HG03432 (cell line): ENCODE results near the gene RNU1-4.
A peak's percentile ranks its signal among the peaks of the same experiment; 100 is the strongest.
"Not testable (repeated sequence)": the region's sequence is repeated elsewhere in the genome, so short reads cannot be mapped to it uniquely, and the experiment has no call there.

ENCODE experiments used
- ATAC-seq: cut with Tn5 transposase; IDR thresholded peaks from one replicate; pipeline ENCODE4 v1.9.1; 2021; ENCODE audit warnings: mild to moderate bottlenecking, moderate library complexity; ENCODE audit not compliant: unreplicated experiment

Gene RNU1-4

DNA sequence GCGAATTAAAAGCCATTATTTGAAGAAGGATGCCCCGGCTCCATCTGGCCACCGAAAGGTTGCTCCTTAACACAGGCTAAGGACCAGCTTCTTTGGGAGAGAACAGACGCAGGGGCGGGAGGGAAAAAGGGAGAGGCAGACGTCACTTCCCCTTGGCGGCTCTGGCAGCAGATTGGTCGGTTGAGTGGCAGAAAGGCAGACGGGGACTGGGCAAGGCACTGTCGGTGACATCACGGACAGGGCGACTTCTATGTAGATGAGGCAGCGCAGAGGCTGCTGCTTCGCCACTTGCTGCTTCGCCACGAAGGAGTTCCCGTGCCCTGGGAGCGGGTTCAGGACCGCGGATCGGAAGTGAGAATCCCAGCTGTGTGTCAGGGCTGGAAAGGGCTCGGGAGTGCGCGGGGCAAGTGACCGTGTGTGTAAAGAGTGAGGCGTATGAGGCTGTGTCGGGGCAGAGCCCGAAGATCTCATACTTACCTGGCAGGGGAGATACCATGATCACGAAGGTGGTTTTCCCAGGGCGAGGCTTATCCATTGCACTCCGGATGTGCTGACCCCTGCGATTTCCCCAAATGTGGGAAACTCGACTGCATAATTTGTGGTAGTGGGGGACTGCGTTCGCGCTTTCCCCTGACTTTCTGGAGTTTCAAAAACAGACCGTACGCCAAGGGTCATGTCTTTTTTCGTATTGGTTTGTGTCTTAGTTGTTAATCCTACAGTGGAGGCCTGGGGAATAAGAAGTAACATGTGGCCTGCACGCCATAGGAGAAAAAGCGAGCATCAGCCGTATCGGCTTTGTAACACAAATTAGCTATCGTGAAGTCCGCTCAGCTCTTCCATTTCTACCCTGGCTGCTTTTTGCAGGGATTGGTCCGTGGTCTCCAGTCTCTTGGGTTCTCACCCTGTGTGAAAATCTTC is at the start of gene RNU1-4:
RNU1-4 (plus strand) TSS at position 470 of the 918 bp plus-strand sequence.
- peak; percentile 100 for ATAC-seq

DNA sequence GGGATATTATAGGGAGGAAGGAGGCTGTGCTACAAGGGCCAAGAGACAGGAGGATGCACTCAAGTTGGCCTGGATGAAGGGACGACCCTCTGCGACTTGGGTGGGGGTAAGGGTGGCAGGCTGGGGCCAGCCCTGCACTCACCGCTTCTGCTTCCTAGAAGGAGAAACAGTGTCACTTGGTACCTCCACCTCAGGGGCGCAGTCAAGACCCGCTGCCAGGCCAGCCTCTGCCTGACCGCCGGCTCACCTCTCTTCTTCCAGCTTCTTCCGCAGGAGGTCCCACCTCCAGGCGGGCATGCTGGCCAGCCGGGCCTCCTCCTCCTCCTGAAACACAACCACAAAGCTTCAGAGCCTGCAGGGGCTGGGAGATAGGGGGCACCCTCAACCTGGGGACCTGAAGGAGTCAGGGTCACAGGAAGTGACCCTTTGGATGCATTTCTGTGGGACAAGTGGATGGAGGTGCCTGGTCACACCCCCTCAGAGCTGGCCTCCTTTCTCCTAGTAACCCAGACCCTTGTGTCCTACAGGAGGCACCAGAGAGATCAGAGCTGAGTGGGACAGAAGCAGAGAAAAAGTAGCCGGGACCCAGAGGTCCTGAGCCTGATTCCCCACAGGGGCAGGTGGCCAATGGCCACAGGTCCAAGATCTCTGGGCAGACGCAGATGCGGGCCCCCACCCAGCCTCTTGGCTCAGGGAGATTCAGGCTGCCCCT is 49.2 kb upstream of the RNU1-4 start:
- not testable (repeated sequence) for ATAC-seq

DNA sequence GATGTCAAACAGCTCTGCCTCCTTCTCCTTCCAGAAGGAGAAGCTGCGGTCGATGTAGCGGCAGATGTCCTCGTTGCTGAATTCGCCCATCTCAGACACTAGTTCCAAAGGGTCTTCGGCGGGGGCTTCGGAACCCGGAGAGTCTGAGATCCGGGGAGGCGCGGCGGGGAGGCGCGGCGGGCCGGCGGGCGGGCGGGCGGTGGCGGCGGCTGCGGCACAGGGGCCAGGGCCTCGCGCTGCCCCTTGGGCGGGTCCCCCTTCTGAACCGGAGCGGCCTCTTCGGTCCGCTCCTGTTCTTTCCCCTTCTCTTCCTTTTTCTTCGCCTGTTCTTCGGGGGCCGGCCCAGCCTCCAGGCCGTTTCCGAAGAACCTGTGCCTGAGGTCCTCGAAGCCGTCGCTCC is 48.0 kb upstream of the RNU1-4 start:
- not testable (repeated sequence) for ATAC-seq

DNA sequence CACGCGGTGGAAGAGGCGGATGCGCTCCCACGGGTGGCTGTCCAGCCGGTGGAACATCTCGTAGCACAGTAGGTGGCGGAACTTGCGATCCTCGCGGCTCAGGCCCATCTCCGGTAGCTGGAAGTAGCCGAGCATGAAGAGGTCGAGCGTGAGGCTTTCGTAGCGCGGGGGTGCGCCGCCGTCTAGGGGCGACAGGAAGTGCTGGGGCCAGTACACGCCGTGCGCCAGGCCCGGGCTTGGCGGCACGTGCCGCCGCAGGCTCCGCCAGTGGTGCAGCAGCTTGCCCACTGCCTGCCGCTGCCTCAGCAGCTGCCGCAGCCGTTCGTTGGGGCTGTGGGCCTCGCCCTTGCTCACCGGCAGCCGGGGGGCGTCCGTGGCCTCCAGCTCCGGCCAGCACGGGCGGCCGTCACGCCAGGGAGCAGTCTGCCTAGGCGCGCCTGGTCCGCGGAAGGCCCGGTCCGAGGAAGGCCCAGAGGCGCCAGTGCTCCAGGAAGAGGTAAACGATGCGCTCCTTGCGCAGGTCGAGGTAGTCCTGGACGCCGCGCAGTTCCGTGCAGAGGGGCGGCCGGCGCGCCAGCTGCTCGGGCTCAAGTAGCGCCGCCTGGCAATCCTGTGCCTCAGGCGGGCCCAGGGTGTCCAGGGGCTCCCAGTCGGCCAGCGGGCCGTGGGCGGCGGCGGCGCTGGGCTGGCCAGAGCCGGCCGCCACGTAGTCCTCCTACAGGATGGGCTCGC is 47.4 kb upstream of the RNU1-4 start:
- ATAC-seq = not testable (repeated sequence)

DNA sequence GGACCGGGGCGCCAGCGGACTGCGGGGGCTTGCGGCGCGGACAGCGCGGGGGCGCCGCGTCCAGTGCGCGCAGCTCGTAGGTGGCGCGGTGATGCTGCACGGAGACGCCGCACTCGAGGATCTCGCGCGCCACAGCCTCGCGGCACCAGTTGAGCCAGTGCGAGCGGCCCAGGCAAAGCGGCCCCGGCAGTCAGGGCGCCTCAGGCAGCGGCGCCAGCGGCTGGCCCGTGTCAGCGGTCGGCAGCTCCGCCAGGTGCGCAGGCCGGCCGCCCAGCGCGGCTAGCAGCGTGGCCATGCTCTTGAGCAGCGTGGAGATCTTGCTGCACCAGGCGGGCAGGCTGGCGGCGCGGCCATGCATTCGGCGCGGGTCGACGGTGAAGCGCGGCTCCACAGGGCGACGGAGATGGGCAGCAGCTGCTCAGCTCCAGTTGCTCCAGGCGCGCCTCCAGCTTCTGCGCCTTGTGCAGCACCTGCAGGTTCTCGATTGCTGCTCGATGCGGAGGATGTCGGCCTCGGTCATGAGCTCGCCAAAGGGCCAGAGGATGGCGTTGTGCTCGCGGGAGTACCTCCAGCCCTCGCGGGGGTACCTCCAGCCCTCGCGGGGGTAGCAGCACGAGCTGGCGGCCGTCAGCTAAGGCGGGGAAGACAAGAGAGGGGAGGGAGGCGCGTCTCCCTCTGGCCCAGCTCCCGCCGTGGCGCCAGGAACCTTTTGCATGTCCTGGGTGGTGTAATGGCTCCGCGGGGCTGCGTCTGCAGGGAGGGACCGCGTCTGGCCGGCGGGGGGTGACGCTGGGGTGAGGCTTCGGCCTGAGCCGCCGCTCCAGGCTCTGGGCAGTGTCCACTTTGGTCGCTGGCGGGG is 46.6 kb upstream of the RNU1-4 start:
- not testable (repeated sequence) for ATAC-seq

DNA sequence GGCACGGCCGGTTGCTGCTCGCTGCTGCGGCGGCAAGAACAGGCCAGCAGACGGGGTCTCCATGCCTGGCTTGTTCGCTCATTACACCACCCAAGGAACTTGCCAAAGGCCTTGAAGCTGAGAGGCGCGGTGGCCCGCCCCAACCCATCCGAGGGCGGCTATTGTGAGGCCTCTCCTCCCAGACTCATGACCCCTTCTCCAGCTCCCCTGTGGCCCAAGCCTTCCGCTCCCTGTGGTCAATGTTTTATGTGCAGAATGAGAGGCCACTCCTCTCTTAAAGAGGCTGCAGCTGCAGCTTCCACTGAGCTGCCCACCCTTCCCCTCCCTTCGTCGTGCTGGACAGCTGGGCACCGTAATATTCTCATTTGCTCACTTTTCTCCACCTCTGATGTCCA is 46.0 kb upstream of the RNU1-4 start:
- ATAC-seq = not testable (repeated sequence)

DNA sequence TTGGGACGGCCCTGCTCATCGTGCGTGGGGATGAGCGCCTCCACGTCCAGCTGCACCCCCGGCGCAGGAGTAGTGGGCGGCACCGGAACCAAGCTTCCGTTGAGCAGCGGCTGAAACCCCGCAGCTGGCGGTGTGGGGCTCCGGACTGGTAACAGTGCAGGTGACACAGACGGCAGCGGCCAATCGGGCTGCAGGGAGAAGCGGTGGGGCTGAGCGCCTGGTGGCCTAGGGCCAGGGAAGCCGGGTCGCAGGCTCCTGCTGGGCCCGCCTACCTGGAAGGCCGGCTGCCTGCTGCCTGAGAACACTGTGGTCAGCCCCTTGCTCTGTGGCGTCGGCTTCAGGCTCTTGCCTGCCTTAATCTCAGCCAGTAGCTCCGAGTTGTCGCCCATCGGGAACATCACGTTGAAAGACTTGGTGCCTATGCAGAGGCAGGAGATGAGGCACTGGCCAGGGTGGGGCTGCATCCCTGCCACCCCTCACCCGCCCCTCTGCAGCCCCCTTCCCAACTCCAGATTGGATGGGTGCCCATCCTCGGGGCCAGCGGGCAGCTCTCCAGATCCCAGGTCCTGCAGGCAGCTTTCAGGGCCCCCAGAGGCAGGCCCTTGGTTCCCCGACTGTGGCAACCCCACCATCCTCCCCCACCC is 43.7 kb upstream of the RNU1-4 start:
- not testable (repeated sequence) for ATAC-seq

DNA sequence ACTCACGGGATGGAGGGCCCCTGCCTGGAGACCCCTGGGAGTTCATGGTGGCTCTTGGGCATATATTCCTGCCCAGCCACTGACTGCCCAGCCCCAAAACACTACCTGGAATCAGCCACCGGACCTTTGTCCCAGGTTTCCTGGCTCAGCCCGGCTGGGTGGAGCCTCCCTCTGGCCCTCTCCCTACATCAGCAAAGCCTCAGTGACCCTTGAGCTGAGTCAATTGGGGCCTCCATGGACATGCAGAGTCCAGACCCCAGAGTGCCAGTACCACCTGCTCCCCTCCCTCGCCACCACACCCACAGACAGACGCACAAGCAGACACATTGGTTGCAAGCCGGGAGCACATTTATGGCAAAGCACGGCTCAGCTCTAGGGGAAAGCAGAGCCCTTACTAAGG is 43.2 kb upstream of the RNU1-4 start:
- not testable (repeated sequence) for ATAC-seq

DNA sequence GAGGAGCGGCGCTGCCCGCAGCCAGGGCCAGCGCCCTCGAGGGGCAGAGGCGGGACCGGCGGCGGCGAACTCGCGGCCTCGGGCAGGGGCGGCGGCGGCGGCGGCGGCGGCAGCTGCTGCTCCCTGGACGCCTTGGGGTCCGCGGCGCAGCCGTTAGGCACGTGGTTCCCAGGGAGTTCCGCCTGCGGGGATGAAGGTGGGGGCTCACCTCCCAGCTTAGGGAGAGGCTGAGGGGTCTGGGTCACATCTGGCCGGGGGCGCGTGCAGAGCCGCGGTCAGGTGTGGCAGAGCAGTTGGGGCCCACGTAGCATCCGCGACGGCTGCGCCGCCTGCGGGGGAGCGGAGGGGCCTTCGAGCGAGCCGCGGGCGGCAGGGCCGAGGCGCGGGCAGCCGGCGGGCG is 40.9 kb upstream of the RNU1-4 start:
- not testable (repeated sequence) for ATAC-seq

DNA sequence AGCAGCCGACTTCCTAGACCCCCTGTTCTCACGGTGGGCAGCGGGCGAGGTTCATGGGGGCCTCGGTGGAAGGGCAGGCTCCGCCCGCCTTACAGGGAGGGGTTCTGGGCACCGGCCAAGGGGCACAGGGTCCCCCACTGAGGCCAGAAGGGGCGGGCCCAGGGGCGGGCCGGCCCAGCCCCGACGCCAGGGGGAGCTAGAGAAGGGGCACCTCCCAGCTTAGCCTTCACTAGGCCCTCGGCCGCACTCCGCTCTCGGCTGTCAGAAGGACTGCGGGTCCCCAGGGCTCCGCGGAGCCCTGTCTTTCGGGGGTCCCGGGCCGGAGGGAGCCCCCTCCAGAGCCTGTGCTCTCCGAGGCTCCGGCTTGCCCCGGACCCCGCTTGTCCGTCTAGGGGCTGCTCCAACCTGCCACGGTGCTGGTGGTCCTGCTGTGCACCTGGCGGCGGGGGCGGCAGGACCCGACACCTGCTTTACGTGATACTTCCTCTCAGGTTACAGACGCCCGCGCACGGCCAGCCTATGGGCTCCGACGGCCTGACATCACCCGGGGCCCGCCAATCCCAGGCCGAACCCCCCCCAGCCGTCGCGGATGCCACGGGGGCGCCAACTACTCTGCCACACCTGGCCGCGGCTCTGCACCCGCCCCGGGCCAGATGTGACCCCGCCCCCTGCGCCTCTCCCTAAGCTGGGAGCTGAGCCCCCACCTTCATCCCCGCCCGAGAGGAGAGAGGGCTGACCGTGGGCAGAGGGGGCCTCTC is 40.0 kb upstream of the RNU1-4 start:
- not testable (repeated sequence) for ATAC-seq

DNA sequence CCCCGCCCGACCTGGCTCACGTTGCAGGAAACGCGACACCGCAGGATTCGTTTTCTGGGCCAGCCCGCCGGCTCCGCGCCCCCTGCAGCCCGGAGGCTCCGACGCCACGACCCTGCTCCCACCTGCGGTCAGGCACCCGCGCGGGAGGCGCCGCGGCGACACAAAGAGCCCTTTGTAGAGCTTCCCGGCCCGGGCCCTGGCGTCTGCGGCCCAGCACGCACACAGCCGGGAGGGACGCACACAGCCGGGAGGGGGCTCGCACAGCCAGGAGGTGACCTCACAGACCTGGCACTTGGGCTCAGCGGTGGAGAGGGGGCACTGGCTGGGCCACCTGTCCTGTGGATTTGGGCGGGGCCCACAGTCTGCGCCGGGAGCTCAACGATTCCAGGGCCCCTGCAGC is 39.1 kb upstream of the RNU1-4 start:
- ATAC-seq = not testable (repeated sequence)

DNA sequence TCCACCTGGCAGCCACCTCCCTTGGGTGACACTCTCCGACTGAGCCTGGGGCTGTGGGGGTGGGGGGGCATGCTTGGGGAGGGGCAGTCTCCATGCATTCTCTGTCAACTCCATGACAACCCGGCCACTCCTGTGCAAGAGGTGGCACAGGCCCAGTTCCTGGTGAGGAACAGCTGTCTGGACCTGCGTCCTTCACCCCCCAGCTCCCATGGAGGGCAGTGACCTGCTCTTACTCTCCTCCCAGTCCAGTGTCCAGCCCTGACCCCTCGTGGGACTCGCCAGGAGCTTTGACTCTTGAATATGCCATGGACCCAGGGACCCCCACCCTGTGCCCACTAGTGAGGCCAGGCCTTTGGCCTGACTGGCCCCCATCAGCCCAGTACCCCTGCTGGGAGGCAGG is 38.0 kb upstream of the RNU1-4 start:
- ATAC-seq = not testable (repeated sequence)

DNA sequence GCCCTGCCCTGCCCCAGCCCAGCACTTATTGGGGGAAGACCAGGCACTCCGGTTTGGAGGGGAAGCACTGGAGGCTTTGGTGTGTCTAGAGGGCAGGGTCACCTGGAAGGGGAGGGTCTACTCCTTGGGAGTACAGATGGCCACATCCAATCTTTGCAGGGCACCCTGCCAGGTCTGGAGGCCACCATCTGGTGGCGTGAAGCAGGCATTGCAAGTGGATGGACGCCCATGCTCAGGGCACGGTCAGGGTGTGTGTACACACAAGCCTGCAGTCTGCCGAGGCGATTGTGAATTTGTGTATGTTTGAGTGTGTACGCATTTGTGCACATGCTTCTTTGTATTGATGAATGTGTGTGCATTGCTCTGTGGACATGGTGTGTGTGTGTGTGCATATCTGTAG is 37.2 kb upstream of the RNU1-4 start:
- not testable (repeated sequence) for ATAC-seq

DNA sequence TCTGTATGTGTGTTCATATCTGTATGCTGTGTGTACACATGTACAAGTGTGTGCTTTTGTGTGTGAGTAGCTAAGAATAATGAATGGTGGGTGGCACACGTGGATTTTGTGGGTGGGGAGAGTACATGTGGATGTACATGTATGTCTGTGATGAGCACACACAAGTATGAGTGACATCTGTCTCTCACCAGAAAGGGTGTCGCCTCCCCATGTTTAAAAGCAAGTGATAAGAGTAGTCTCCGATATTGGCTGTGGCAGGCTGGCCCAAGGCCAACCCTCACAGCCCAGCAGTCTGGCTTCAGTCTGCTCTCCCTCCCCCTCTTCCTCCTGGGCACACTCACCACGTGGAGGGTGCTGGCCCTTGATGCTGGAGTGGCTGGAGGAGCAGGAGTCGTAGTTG is 36.7 kb upstream of the RNU1-4 start:
- ATAC-seq = not testable (repeated sequence)

DNA sequence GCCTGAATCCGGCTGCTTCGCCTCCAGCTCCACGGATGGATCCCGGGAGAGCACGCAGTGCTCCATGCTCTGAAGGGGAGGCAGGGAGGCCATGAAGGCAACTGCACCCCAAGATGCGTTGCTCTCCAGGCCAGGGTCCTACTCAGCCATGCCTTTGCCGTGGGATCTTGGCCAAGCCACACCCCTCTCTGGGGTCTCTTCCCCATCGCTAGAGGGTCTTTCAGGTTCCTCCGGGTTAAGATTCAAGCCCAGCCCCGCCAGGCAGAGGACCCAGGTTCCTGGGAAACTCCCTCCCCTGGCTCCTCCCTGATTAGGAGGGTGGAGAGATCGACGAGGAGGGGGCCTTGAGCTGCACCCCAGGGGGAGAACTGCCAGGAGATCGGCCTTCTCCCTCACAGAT is 36.2 kb upstream of the RNU1-4 start:
- ATAC-seq = not testable (repeated sequence)

DNA sequence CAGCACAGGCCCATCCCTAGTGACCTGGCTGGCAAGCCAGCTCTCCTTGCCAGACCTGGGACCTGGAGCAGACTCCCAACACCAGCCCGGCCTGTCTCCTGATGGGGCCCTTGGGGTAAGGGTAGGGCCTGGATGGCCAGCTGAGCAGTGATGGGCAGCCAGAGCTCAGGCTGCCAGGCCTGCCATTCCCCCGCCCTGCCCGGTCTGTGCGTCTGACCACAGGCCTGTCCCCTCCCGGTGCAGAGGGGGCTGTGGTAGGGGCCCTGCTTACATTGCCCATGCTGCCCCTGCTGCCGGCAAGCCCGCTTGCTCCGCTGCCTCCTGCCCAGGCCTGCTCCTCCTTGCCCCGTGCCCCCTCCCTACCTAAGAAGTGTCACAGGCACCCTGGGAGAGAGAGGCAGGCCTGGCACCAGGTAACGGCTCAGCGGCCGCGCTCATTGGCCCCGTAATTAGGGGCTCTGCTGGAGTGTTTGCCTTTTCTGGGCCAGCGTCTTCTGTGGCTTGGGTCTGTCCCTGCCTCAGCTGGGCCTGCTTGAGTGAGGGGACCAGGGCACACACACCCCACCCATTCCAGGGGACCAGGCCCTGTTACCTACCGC is 35.7 kb upstream of the RNU1-4 start:
- not testable (repeated sequence) for ATAC-seq

DNA sequence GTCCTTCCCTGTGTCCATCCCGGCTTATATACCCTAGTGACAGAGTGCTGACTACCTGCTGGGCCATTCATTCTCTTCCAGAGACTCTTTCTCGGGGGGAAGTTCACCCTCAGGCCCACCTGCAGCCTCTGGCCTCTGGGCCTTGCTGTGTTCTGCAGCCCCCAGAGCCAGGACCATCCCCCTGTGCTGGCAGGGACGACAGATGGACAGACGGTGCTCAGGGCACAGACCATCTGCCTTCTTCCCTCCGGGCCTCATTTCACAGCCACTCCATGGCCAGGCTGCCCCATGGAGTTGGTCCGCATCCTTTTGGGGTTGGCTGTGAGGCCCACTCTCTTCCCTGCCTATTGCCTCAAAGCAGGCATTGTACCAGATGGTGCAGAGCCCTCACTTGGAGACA is 34.0 kb upstream of the RNU1-4 start:
- not testable (repeated sequence) for ATAC-seq
